ENCODE results near the gene DEPDC5. TPM values are rescaled to one million over a fixed set of nuclear protein-coding genes. Genes with fewer than 3 reads are reported as not detected.
"Not testable (repeated sequence)": the region's sequence is repeated elsewhere in the genome, so short reads cannot be mapped to it uniquely, and the experiment has no call there.

Gene DEPDC5
- total RNA-seq, 5 donors from 2014 or later (not counting 1 experiment from before 2014, with no cell fraction given) = 40.3 to 52.7 (median 49.0) TPM

DNA sequence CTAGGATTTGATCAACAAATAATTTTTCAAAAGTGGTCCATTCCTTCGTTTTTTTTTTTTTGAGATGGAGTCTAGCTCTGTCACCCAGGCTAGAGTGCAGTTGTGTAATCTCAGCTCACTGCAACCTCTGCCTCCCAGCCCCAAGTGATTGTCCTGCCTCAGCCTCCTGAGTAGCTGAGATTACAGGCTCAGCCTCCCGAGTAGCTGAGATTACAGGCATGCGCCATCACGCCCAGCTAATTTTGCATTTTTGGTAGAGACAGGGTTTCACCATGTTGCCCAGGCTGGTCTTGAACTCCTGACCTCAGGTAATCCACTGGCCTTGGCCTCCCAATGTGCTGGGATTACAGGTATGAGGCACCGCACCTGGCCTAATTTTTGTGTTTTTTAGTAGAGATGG, 5.0 kb downstream of the DEPDC5 start:
- H3K9me3 ChIP-seq; H3K27me3 ChIP-seq (replicated peaks in 1 of 2; ENCODE audit: control insufficient read depth in 2 of 2, extremely low read depth in 1 of 2, insufficient read depth in 2 of 2, low read length in 1 of 2); ATAC-seq (replicated peaks in 1 of 4); H3K4me3 Mint-ChIP-seq; H3K27me3 Mint-ChIP-seq; DNase-seq; H3K9me3 Mint-ChIP-seq; H3K27ac Mint-ChIP-seq; H3K4me3 ChIP-seq (ENCODE audit: control insufficient read depth in 1 of 2, extremely low read depth in 1 of 2, low read length in 1 of 2); H3K27ac ChIP-seq (ENCODE audit: low read length): not testable (repeated sequence)
- Histone ChIP-seq H3K4me1 (ENCODE audit: control insufficient read depth in 1 of 2, extremely low read depth in 1 of 2, insufficient read depth in 2 of 2, low read length in 2 of 2) (peaks cover 3 to 10% of the 10 kb centered on the region in 2 experiments), H3K36me3 (ENCODE audit: control insufficient read depth in 2 of 2, extremely low read depth in 1 of 2, insufficient read depth in 1 of 2, low read length in 1 of 2) (peaks cover 8 to 26% of the 10 kb centered on the region in 2 donors)
- 100% methylated on average over 2 of the region's 5 CpGs for WGBS (ENCODE audit: insufficient coverage)
- ChIA-PET POLR2A (interaction anchor here in 1 of 2 donors (0.7 kb wide), 1 partner anchor 87 kb away, joined by 8 read pairs; no protein-coding TSS in a partner anchor), CTCF (interaction anchor here in 1 of 2 donors (0.6 to 0.7 kb wide), 2 partner anchors 45 to 591 kb away, joined by 3 to 4 read pairs; no protein-coding TSS in a partner anchor)
- H3K4me1 Mint-ChIP-seq = peaks cover 16 to 17% (median 17%) of the 10 kb centered on the region in 3 donors
- peaks cover 12% of the 10 kb centered on the region for H3K36me3 Mint-ChIP-seq

DNA sequence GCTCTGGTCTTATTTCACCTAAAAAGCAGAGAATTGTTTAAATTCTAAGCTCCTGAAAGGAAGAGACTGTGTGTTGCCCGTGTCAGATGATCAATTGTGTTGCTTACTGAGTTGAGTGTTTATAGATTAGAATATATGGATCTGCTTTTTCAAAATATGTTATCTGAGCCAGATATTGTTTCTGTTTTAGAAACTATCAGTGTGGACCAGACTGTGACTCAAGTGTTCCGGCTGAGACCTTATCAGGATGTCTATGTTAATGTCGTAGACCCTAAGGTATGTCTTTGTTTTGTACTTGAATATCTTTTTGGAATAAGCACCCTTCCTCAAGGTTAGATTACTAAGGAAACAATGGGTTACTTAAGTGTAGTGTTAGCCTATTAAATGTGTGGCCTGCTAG, 11.0 kb downstream of the DEPDC5 start:
- WGBS (ENCODE audit: insufficient coverage) = no CpG with 5 or more reads among the region's 3 CpGs
- Mint-ChIP-seq H3K4me1 (no peaks in the 10 kb centered on the region), H3K4me3 (no peak overlapping the region), H3K27ac (no peak overlapping the region), H3K27me3 (no peaks in the 10 kb centered on the region), H3K9me3 (no peaks in the 10 kb centered on the region), H3K36me3 (peaks cover 32% of the 10 kb centered on the region)
- DNase-seq (no peak), ATAC-seq (replicated peaks in 1 of 4) (no peak)
- no peak overlapping the region for H3K4me3 ChIP-seq (ENCODE audit: control insufficient read depth in 1 of 2, extremely low read depth in 1 of 2, low read length in 1 of 2)
- peaks cover 10 to 50% of the 10 kb centered on the region in 2 donors for H3K36me3 ChIP-seq (ENCODE audit: control insufficient read depth in 2 of 2, extremely low read depth in 1 of 2, insufficient read depth in 1 of 2, low read length in 1 of 2)
- H3K9me3 ChIP-seq = no peaks in the 10 kb centered on the region
- CTCF ChIA-PET = interaction anchor here in 1 of 2 donors (0.6 kb wide), 1 partner anchor 204 kb away, joined by 3 read pairs; no protein-coding TSS in a partner anchor
- H3K4me1 ChIP-seq (ENCODE audit: control insufficient read depth in 1 of 2, extremely low read depth in 1 of 2, insufficient read depth in 2 of 2, low read length in 2 of 2) = no peaks in the 10 kb centered on the region
- no peaks in the 10 kb centered on the region for H3K27me3 ChIP-seq (replicated peaks in 1 of 2; ENCODE audit: control insufficient read depth in 2 of 2, extremely low read depth in 1 of 2, insufficient read depth in 2 of 2, low read length in 1 of 2)
- H3K27ac ChIP-seq (ENCODE audit: low read length) = no peak overlapping the region
- POLR2A ChIA-PET = interaction anchor here in 1 of 2 donors (0.6 kb wide), 1 partner anchor 15 kb away, joined by 5 read pairs; the partner anchor contains the start of gene PRR14L

DNA sequence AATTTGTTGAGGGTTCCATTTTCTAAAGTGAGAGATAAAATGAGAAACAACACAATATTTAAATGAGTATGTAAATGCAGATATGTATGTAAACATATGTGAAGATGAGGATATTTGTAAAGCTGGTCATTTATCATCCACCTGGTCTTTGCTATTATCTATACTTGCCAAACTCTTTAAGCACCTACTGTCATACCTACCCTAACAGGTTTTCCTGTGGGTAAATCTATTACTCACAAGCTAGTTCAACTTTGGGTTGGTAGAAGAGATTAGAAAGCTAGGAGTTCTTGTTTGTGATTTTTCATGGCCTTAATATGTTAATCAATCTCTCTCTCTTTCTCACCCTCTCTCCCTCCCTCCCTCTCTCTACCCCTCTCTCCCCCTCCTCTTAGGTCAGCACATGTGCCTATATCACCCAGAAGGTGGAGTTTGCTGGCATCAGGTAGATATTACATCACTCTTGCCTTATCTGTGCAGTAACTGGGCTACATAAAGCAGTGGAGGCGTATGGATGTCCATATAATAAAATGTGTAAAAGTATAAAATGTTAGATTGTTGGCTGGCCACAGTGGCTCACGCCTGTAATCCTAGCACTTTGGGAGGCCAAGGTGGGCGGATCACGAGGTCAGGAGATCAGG, 14.7 kb downstream of the DEPDC5 start:
- ChIA-PET CTCF (interaction anchor here in 1 of 2 donors (0.6 kb wide), 1 partner anchor 622 kb away, joined by 3 read pairs; no protein-coding TSS in a partner anchor), POLR2A (no interaction called here)
- H3K4me1 ChIP-seq (ENCODE audit: control insufficient read depth in 1 of 2, extremely low read depth in 1 of 2, insufficient read depth in 2 of 2, low read length in 2 of 2) = no peaks in the 10 kb centered on the region
- DNase-seq = no peak
- ATAC-seq (replicated peaks in 1 of 4) = no peak
- WGBS (ENCODE audit: insufficient coverage) = no CpG with 5 or more reads among the region's 4 CpGs
- H3K27me3 ChIP-seq (replicated peaks in 1 of 2; ENCODE audit: control insufficient read depth in 2 of 2, extremely low read depth in 1 of 2, insufficient read depth in 2 of 2, low read length in 1 of 2) = no peaks in the 10 kb centered on the region
- no peaks in the 10 kb centered on the region for H3K4me1 Mint-ChIP-seq
- no peaks in the 10 kb centered on the region for H3K9me3 ChIP-seq
- no peaks in the 10 kb centered on the region for H3K9me3 Mint-ChIP-seq
- no peak overlapping the region for H3K4me3 Mint-ChIP-seq
- H3K27ac Mint-ChIP-seq = no peak overlapping the region
- peaks cover 27% of the 10 kb centered on the region for H3K36me3 Mint-ChIP-seq
- H3K4me3 ChIP-seq (ENCODE audit: control insufficient read depth in 1 of 2, extremely low read depth in 1 of 2, low read length in 1 of 2) = no peak overlapping the region
- peaks cover 7 to 61% of the 10 kb centered on the region in 2 donors for H3K36me3 ChIP-seq (ENCODE audit: control insufficient read depth in 2 of 2, extremely low read depth in 1 of 2, insufficient read depth in 1 of 2, low read length in 1 of 2)
- H3K27me3 Mint-ChIP-seq = no peaks in the 10 kb centered on the region
- no peak overlapping the region for H3K27ac ChIP-seq (ENCODE audit: low read length)

DNA sequence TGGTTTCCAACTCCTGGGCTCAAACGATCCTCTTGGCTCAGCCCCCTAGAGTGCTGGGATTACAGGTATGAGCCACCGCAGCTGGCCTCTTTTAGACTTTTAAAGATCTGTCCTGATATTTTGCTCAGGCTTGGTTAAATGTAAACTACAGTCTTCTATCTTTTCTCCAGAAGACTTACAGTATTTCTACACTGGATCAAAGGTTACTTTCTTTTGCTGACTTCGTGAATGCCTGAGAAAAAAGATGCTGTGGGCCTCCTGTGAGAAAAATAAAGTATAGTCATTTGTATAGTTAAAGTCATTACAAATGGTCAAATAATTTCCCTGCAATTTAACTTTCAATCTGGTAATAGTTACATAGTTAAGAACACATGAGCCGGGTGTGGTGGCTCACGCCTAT, 19.6 kb downstream of the DEPDC5 start:
- no peak overlapping the region for H3K27ac ChIP-seq (ENCODE audit: low read length)
- no peak overlapping the region for H3K4me3 Mint-ChIP-seq
- H3K4me1 ChIP-seq (ENCODE audit: control insufficient read depth in 1 of 2, extremely low read depth in 1 of 2, insufficient read depth in 2 of 2, low read length in 2 of 2) = no peaks in the 10 kb centered on the region
- H3K27me3 Mint-ChIP-seq = no peaks in the 10 kb centered on the region
- no peaks in the 10 kb centered on the region for H3K27me3 ChIP-seq (replicated peaks in 1 of 2; ENCODE audit: control insufficient read depth in 2 of 2, extremely low read depth in 1 of 2, insufficient read depth in 2 of 2, low read length in 1 of 2)
- ChIA-PET CTCF (no interaction called here), POLR2A (no interaction called here)
- DNase-seq = no peak
- WGBS (ENCODE audit: insufficient coverage) = 100% methylated on average over 1 of the region's 5 CpGs
- H3K36me3 ChIP-seq (ENCODE audit: control insufficient read depth in 2 of 2, extremely low read depth in 1 of 2, insufficient read depth in 1 of 2, low read length in 1 of 2) = peaks cover 10 to 57% of the 10 kb centered on the region in 2 donors
- no peak overlapping the region for H3K4me3 ChIP-seq (ENCODE audit: control insufficient read depth in 1 of 2, extremely low read depth in 1 of 2, low read length in 1 of 2)
- ATAC-seq (replicated peaks in 1 of 4) = no peak
- peaks cover 16% of the 10 kb centered on the region for H3K36me3 Mint-ChIP-seq
- no peak overlapping the region for H3K27ac Mint-ChIP-seq
- no peaks in the 10 kb centered on the region for H3K9me3 Mint-ChIP-seq
- H3K4me1 Mint-ChIP-seq = no peaks in the 10 kb centered on the region
- no peaks in the 10 kb centered on the region for H3K9me3 ChIP-seq

DNA sequence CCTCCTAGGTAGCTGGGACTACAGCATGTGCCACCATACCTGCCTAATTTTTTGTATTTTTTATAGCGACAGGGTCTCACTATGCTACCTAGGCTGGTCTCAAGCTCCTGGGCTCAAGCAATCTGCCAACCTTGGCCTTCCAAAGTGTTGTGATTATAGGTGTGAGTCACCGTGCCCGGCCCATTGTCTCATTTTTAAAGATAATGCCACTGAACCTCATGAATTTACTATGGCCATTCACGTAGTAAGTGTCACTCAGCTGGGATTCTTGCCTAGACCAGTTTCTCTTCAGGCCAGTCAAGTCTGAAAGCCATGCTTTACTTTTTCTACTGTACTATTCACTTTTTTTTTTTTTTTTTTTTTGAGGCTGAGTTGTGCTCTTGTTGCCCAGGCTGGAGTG, 22.4 kb downstream of the DEPDC5 start:
- ChIA-PET POLR2A (no interaction called here), CTCF (no interaction called here)
- Mint-ChIP-seq H3K27ac (no peak overlapping the region), H3K9me3 (no peaks in the 10 kb centered on the region), H3K27me3 (no peaks in the 10 kb centered on the region), H3K4me3 (no peak overlapping the region), H3K36me3 (peaks cover 33% of the 10 kb centered on the region), H3K4me1 (no peaks in the 10 kb centered on the region)
- H3K27me3 ChIP-seq (replicated peaks in 1 of 2; ENCODE audit: control insufficient read depth in 2 of 2, extremely low read depth in 1 of 2, insufficient read depth in 2 of 2, low read length in 1 of 2) = no peaks in the 10 kb centered on the region
- H3K4me3 ChIP-seq (ENCODE audit: control insufficient read depth in 1 of 2, extremely low read depth in 1 of 2, low read length in 1 of 2) = no peak overlapping the region
- DNase-seq = no peak
- H3K4me1 ChIP-seq (ENCODE audit: control insufficient read depth in 1 of 2, extremely low read depth in 1 of 2, insufficient read depth in 2 of 2, low read length in 2 of 2) = no peaks in the 10 kb centered on the region
- peaks cover 15 to 58% of the 10 kb centered on the region in 2 donors for H3K36me3 ChIP-seq (ENCODE audit: control insufficient read depth in 2 of 2, extremely low read depth in 1 of 2, insufficient read depth in 1 of 2, low read length in 1 of 2)
- no peak overlapping the region for H3K27ac ChIP-seq (ENCODE audit: low read length)
- no peak for ATAC-seq (replicated peaks in 1 of 4)
- WGBS (ENCODE audit: insufficient coverage) = 100% methylated on average over 1 of the region's 4 CpGs
- H3K9me3 ChIP-seq = no peaks in the 10 kb centered on the region

DNA sequence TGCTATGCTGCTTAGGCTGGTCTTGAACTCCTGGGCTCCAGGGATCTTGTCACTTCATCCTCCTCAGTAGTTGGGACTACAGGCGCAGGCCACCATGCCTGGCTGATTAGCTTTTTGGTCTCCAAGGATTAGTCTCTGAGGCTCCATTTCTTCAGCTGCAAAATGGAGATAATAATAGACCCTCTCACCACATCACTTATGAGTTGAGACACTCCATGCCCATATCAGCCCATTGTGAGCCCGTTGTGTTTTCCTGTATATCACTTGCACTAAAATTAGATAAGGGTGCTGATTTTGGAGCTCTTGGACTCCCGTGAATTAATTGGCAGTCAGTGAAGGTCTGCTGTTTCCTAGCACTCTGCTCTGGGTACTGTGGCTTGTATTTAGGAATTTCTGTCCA, 36.0 kb downstream of the DEPDC5 start:
- H3K36me3 Mint-ChIP-seq = peaks cover 18% of the 10 kb centered on the region
- no peaks in the 10 kb centered on the region for H3K27me3 Mint-ChIP-seq
- ATAC-seq (replicated peaks in 1 of 4) (no peak), DNase-seq (no peak)
- peaks cover 7 to 15% of the 10 kb centered on the region in 2 donors for H3K36me3 ChIP-seq (ENCODE audit: control insufficient read depth in 2 of 2, extremely low read depth in 1 of 2, insufficient read depth in 1 of 2, low read length in 1 of 2)
- no peaks in the 10 kb centered on the region for H3K4me1 ChIP-seq (ENCODE audit: control insufficient read depth in 1 of 2, extremely low read depth in 1 of 2, insufficient read depth in 2 of 2, low read length in 2 of 2)
- H3K9me3 ChIP-seq = no peaks in the 10 kb centered on the region
- no peaks in the 10 kb centered on the region for H3K27me3 ChIP-seq (replicated peaks in 1 of 2; ENCODE audit: control insufficient read depth in 2 of 2, extremely low read depth in 1 of 2, insufficient read depth in 2 of 2, low read length in 1 of 2)
- H3K27ac ChIP-seq (ENCODE audit: low read length) = no peak overlapping the region
- ChIA-PET POLR2A (no interaction called here), CTCF (interaction anchor here in 1 of 2 donors (0.7 kb wide), 1 partner anchor 166 kb away, joined by 4 read pairs; no protein-coding TSS in a partner anchor)
- no peaks in the 10 kb centered on the region for H3K4me1 Mint-ChIP-seq
- no peak overlapping the region for H3K4me3 Mint-ChIP-seq
- H3K4me3 ChIP-seq (ENCODE audit: control insufficient read depth in 1 of 2, extremely low read depth in 1 of 2, low read length in 1 of 2) = no peak overlapping the region
- no peak overlapping the region for H3K27ac Mint-ChIP-seq
- H3K9me3 Mint-ChIP-seq = no peaks in the 10 kb centered on the region
- WGBS (ENCODE audit: insufficient coverage) = 100% methylated on average over 1 of the region's 3 CpGs

Data from T-cell (primary cell).